ENCODE data around the gene CAMK1D. TPM values are rescaled to one million over a fixed set of nuclear protein-coding genes. Genes with fewer than 3 reads are reported as not detected.

Gene CAMK1D
- total and polyA plus RNA-seq, 9 donors: 1.8 to 11.7 (median 5.5) TPM

DNA sequence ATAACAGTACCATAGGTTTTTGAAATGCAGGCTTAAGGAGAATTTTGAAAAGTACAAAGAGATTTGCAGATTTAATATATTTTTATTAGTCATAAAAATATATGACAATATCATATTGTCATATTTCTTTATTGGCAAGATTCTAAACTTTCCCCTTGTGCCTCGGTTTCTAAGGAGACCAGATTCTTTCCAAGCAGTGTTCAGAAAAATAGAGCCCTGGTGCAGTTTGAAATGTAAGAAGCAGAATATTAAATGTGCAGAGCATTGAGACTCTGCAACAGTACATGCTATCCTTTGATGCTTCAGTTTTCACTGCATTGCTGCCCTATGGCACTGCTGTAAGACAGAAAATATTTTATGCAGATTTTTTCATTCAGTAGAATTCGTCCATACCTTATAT lies 408.9 kb downstream of the CAMK1D start:
- WGBS, 3 donors: 90 to 94% (median 94%) methylated on average over 2 of the region's 2 CpGs
- intact Hi-C loops (cut with DNase I): no loop called here
- Histone ChIP-seq H3K27me3 (no peaks in the 10 kb centered on the region), H3K27ac (no peak overlapping the region), H3K36me3 (no peaks in the 10 kb centered on the region), H3K9me3 (no peaks in the 10 kb centered on the region), H3K4me3 (no peak overlapping the region), H3K4me1 (ENCODE audit: insufficient read depth) (no peaks in the 10 kb centered on the region)
- DNase-seq: no peak
- no peak for TF ChIP-seq POLR2A (IDR thresholded peaks at IDR 0.05)
- TF ChIP-seq, protein P1, sequence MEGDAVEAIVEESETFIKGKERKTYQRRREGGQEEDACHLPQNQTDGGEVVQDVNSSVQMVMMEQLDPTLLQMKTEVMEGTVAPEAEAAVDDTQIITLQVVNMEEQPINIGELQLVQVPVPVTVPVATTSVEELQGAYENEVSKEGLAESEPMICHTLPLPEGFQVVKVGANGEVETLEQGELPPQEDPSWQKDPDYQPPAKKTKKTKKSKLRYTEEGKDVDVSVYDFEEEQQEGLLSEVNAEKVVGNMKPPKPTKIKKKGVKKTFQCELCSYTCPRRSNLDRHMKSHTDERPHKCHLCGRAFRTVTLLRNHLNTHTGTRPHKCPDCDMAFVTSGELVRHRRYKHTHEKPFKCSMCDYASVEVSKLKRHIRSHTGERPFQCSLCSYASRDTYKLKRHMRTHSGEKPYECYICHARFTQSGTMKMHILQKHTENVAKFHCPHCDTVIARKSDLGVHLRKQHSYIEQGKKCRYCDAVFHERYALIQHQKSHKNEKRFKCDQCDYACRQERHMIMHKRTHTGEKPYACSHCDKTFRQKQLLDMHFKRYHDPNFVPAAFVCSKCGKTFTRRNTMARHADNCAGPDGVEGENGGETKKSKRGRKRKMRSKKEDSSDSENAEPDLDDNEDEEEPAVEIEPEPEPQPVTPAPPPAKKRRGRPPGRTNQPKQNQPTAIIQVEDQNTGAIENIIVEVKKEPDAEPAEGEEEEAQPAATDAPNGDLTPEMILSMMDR (IDR thresholded peaks at IDR 0.05): no peak
- no peak for TF ChIP-seq EP300 (IDR thresholded peaks at IDR 0.05)

DNA sequence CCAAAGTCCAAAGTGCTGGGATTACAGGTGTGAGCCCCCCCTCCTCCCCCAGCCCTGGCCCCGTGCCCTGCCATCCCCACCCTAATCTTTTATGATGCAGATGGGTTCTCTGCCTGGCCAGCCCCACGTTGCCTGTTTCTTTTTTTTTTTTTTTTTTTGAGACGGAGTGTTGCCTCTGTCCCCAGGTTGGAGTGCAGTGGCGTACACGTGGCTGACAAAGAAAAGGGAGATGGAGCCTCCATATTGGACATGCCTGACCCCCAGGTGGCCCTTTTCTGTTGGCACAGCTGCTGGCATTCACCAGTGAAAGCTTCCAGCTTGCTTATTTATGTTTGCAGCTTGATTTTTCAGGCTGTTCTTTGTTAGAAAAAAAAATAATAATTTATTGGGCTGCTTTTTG lies 416.9 kb downstream of the CAMK1D start:
- Histone ChIP-seq H3K27me3 (no peaks in the 10 kb centered on the region), H3K9me3 (no peaks in the 10 kb centered on the region), H3K4me1 (ENCODE audit: insufficient read depth) (peaks cover 17% of the 10 kb centered on the region), H3K36me3 (no peaks in the 10 kb centered on the region), H3K27ac (no peak overlapping the region), H3K4me3 (no peak overlapping the region)
- no peak for DNase-seq
- TF ChIP-seq, protein P1 (IDR thresholded peaks at IDR 0.05): no peak
- no peak for TF ChIP-seq POLR2A (IDR thresholded peaks at IDR 0.05)
- no peak for TF ChIP-seq EP300 (IDR thresholded peaks at IDR 0.05)
- WGBS, 3 donors: 47 to 76% (median 55%) methylated on average over 5 of the region's 5 CpGs
- intact Hi-C loops (cut with DNase I): no loop called here

DNA sequence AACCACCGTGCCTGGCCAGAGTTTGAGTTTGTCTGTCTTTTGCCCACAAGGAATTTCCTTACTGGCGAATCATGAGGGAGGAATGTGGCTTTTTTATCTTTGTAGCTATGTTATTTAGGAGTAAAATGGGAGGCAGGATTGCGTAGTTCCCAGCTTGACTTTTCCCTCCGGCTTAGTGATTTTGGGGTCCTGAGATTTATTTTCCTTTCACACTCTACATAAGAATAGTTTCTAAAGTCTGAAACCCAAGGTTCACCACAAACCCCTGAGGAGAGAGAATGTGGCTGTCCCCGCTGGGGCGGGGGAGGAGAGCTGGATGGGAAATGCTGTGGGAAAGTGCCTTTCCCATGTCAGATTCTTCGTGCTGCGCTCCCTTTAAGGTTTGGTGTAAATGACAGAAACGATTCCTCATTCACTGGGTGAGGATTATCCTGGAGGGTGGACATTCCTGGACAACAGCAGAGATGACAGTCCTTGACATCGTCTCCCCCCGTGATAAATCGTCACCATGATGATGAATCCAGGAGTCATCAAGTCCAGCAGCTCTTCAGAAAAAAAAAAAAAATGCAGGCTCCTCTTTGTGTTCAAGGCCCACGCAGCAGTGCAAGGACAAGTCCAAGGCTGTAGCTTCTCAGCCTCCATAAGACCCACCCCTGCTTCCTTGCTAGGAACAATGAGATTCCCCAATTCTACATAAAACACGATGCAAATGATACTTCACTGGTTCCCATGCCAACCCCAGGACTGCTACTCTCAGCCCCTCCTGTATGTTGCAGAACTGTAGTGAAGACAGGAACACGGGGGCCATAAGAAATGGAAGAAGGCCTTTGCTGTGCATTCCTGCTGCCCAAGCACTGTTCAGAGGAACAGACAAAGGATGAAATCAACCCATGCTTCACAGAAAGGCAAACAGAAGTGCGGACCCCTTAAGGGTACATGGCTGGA lies 419.1 kb downstream of the CAMK1D start:
- 15 to 30% (median 20%) methylated on average over 16 of the region's 16 CpGs for WGBS, 3 donors
- Histone ChIP-seq H3K27ac (peak overlapping the region in 1 of 2 donors; percentile 70), H3K9me3 (no peaks in the 10 kb centered on the region), H3K36me3 (no peaks in the 10 kb centered on the region), H3K4me1 (ENCODE audit: insufficient read depth) (peaks cover 17% of the 10 kb centered on the region), H3K4me3 (no peak overlapping the region), H3K27me3 (no peaks in the 10 kb centered on the region)
- intact Hi-C loops (cut with DNase I): no loop called here
- DNase-seq: no peak
- TF ChIP-seq EP300 (IDR thresholded peaks at IDR 0.05) (no peak), POLR2A (IDR thresholded peaks at IDR 0.05) (no peak)
- TF ChIP-seq, protein P1 (IDR thresholded peaks at IDR 0.05): no peak

DNA sequence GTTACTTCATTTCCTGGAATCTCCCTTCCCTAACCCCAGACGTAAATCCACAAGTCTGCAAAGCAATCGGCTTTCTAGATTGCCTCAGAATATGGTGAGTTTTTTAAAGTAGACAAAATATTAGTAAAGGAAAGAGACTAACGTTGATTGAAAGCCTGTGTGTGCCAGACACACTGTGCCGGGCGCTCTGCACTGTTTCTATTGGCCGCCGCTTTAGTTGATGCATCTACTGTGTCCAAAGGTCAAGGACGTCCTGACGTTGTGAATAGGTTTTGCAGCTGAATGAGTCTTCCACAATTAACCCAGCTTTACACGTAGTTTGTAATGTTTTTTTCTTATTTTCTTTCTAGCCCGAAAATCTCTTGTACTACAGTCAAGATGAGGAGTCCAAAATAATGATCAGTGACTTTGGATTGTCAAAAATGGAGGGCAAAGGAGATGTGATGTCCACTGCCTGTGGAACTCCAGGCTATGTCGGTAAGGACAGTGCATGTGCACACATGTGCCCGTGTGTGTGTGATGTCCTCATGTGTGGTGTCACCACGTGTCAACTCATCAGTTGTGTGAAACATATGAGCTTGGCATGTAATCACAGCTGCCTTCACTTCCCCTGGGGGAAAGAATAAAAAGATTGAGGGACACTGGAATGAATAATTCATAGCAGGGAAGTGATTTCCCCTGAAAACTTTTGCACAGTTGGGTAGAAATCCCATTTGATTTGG lies 420.1 kb downstream of the CAMK1D start:
- TF ChIP-seq, protein P1 (IDR thresholded peaks at IDR 0.05): no peak
- no peak for TF ChIP-seq POLR2A (IDR thresholded peaks at IDR 0.05)
- no peak for TF ChIP-seq EP300 (IDR thresholded peaks at IDR 0.05)
- WGBS, 3 donors: 15 to 29% (median 20%) methylated on average over 14 of the region's 14 CpGs

More for the DNA sequence above, 420.1 kb downstream of the CAMK1D start:
- intact Hi-C loops (cut with DNase I): no loop called here
- H3K27ac ChIP-seq: peak overlapping the region in 1 of 2 donors; percentile 53
- H3K36me3 ChIP-seq: no peaks in the 10 kb centered on the region
- peak; percentile 68 to 75 (median 70) for DNase-seq
- no peak overlapping the region for H3K4me3 ChIP-seq
- peaks cover 17% of the 10 kb centered on the region for H3K4me1 ChIP-seq (ENCODE audit: insufficient read depth)
- no peaks in the 10 kb centered on the region for H3K9me3 ChIP-seq
- no peaks in the 10 kb centered on the region for H3K27me3 ChIP-seq
